Activated T-cell treated with anti-CD3 and anti-CD28 coated beads for 1 hour (primary cell): ENCODE data around the gene SCUBE3.

Source experiments
- DNase-seq: peaks from one replicate; pipeline ENCODE4 v3.0.0-alpha.2; 2020; ENCODE audit warnings: low read depth

Gene SCUBE3

GRCh38 chr6:35181933-35182612, 31.7 kb upstream of the SCUBE3 start:
- no peak for DNase-seq

GRCh38 chr6:35183281-35183680, 30.5 kb upstream of the SCUBE3 start:
- no peak for DNase-seq

GRCh38 chr6:35183935-35184334, 29.8 kb upstream of the SCUBE3 start:
- no peak for DNase-seq

GRCh38 chr6:35184580-35185301, 29.0 kb upstream of the SCUBE3 start:
- no peak for DNase-seq

- DNase-seq: no peak
Measured at GRCh38 chr6:35185302-35185681, 28.5 kb upstream of the SCUBE3 start.

- DNase-seq: no peak
Measured at GRCh38 chr6:35185971-35186370, 27.8 kb upstream of the SCUBE3 start.

GRCh38 chr6:35186571-35186970, 27.2 kb upstream of the SCUBE3 start:
- no peak for DNase-seq

- DNase-seq: no peak
Measured at GRCh38 chr6:35188886-35189285, 24.9 kb upstream of the SCUBE3 start.

GRCh38 chr6:35190306-35190705, 23.4 kb upstream of the SCUBE3 start:
- DNase-seq: no peak

GRCh38 chr6:35191889-35192288, 21.9 kb upstream of the SCUBE3 start:
- DNase-seq: no peak

GRCh38 chr6:35192301-35192860, 21.4 kb upstream of the SCUBE3 start:
- no peak for DNase-seq

GRCh38 chr6:35194390-35194789, 19.4 kb upstream of the SCUBE3 start:
- no peak for DNase-seq

- no peak for DNase-seq
Measured at GRCh38 chr6:35195120-35195780, 18.5 kb upstream of the SCUBE3 start.

- DNase-seq: no peak
Measured at GRCh38 chr6:35197196-35197595, 16.6 kb upstream of the SCUBE3 start.

- DNase-seq: no peak
Measured at GRCh38 chr6:35199866-35200265, 13.9 kb upstream of the SCUBE3 start.

GRCh38 chr6:35202066-35202546, 11.7 kb upstream of the SCUBE3 start:
- DNase-seq: no peak

GRCh38 chr6:35203152-35203670, 10.5 kb upstream of the SCUBE3 start:
- no peak for DNase-seq

- DNase-seq: no peak
Measured at GRCh38 chr6:35203680-35204079, 10.1 kb upstream of the SCUBE3 start.

GRCh38 chr6:35206346-35206745, 7.4 kb upstream of the SCUBE3 start:
- DNase-seq: no peak

- no peak for DNase-seq
Measured at GRCh38 chr6:35208419-35208818, 5.3 kb upstream of the SCUBE3 start.

- no peak for DNase-seq
Measured at GRCh38 chr6:35209081-35209480, 4.7 kb upstream of the SCUBE3 start.

GRCh38 chr6:35209622-35210247, 4.0 kb upstream of the SCUBE3 start:
- DNase-seq: no peak
